NCI-H1105 treated with DMSO at 0.1 percent for 48 hours (cell line): ENCODE results near the gene BTBD18.

ENCODE experiments used
- DNase-seq: peaks from one replicate; lab custom pipeline; 2025; lab: John Stamatoyannopoulos, UW

Gene BTBD18

GRCh38 chr11:57776031-57776521 is 24.5 kb upstream of the BTBD18 start:
- DNase-seq = no peak

- no peak for DNase-seq
These were observed 23.9 kb upstream of the BTBD18 start for GRCh38 chr11:57775491-57775890.

DNA sequence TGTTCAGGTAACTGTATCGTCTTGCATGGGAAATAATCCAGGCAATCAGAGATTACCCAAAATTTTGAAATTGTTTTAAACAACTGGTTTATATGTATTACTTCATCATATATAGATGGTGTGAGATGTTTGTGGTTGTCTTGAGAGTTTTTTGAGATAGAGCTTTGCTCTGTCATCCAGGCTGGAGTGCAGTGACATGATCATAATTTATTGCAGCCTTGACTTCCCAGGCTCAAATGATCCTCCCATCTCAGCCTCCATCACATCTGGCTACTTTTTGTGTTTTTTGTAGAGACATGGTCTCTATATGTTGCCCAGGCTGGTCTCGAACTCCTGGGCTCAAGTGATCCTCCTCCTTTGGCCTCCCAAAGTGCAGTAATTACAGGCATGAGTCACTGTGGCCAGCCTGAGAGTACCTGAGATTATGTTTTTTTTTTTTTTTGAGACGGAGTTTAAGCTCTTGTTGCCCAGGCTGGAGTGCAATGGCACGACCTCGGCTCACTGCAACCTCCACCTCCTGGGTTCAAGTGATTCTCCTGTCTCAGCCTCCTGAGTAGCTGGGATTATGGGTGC is 21.5 kb upstream of the BTBD18 start:
- DNase-seq = no peak

- DNase-seq = no peak
These were observed 20.9 kb upstream of the BTBD18 start for GRCh38 chr11:57772562-57772961.

- no peak for DNase-seq
These were observed 19.7 kb upstream of the BTBD18 start for GRCh38 chr11:57771365-57771764.

DNA sequence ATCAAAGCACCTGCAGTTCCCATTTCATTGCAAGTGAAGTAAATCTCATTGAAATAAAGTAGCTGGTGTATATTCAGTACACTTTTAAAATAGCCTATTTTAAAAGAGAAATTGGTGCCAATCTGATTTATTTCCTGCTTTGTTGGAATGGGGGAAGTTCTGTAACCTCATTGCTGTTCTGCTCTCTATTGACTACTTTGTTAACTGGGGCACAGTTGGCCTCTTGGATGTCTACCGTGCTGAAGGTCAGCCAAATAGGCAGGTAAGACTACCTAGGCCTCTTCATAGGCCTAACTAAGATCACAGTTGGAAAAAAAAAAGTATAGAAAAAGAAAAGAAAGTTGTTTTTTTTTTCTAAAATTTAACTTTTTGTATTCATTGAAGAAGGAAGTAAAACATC is 19.2 kb upstream of the BTBD18 start:
- no peak for DNase-seq

DNA sequence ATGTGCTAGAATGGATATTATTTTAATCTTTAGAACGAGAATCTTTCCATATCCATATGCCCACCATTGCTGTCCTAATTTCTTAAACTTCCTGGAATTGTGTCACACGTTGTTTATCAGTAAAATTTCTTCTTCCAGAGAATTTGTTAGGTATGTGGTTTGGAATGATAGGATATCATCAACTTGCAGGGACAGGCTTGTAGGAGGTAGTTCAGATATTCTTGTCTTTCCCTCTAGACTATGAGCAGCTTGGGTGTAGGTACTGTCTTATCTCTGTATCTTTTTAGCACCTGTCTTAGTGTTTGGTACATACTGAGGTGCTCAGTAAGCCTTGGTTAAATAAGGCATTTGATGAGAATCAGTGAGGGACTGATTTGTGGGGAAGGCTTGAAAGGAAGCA is 13.4 kb upstream of the BTBD18 start:
- no peak for DNase-seq

DNA sequence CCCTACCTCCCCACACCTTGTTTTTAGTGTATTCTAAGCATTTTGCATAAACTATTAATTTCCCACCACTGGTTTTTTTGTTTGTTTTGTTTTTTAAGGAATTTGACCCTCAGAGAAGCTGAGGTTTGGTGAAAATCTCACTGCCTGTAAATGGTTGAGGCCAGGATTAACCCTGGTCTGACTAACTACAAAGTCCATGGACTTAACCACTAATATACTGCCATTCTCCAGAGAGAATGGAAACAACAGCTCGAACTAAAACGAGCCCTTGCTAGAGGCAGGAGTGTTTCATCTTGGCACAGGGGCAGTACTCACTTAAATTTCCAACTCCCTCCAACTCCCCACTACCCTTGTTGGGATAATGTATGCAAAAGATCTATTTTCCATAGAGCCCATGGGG is 12.9 kb upstream of the BTBD18 start:
- DNase-seq = no peak

GRCh38 chr11:57764021-57764420 is 12.4 kb upstream of the BTBD18 start:
- no peak for DNase-seq

DNA sequence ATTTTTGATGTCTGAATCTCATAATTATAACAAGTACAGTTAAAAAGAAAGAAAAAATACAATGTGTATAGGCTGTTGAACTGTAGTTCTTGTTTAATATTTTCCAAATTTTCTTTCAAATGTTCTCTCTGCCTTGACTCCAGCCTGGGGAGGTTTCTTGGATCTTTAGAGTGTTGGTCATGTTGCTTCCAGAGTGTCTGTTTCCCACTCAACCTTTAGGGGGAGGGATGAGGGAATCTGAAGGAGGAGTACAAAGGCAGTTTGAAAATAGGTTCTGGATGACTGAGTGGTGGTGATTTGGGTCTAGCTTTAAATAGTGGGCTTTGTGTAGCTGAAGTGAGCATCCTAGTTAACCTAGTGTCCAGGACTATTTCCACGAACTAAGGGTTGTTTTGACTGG is 11.9 kb upstream of the BTBD18 start:
- peak; percentile 26 for DNase-seq

GRCh38 chr11:57762235-57762861 is 10.7 kb upstream of the BTBD18 start:
- peak; percentile 28 for DNase-seq

GRCh38 chr11:57761301-57762234 is 9.9 kb upstream of the BTBD18 start, which contains the start of gene CTNND1:
Gene CTNND1, plus strand, starts transcription at chr11:57761802. Its CDS starts 29,677 bp downstream, at chr11:57791479.
- DNase-seq = peak; percentile 96

GRCh38 chr11:57758174-57758573 is 6.6 kb upstream of the BTBD18 start:
- no peak for DNase-seq

DNA sequence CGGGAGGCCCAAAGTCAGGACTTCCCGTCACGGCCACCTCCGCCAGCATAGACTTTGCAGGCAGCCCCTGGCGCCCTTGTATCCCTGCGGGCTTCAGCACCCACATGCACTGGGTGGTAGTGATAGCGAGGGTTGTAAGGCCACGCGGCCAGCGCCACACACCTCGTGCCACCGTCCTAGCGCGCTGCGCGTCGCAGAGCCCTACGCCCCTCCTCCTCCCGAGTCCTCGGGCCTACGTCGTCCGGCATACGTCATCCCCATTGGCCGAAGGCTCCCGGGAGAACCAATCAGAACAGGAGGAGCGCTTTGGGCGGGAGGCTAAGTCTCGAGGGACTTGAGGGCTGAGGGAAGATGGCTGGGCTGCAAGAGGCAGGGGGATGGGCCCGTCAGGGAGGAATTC is 1.3 kb upstream of the BTBD18 start:
- no peak for DNase-seq

GRCh38 chr11:57751176-57751575 is 443 bp downstream of the BTBD18 start:
- no peak for DNase-seq

GRCh38 chr11:57746920-57747319 is 4.7 kb downstream of the BTBD18 start:
- DNase-seq = no peak

GRCh38 chr11:57745206-57745605 is 6.4 kb downstream of the BTBD18 start:
- no peak for DNase-seq

DNA sequence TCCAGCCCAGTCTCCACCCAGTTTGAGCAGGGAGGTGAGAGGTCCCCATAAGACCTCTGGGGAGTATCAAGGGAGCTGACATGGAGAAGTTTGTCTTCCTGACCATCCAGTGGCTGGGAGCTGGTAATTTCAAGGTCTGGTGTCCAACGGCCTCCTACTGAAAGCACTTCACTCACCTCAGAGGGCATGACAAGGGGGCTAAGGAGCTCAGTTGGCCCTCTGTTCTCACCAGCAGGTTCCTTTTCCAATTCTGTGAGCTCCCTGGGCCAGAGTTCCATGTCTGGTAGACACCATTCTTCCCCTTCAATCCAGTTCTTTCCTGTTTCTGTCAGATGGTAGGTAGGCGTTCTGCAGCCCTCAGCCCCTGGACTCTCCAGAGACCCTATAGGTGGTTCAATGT is 7.3 kb downstream of the BTBD18 start:
- no peak for DNase-seq

- no peak for DNase-seq
These were observed 9.5 kb downstream of the BTBD18 start for GRCh38 chr11:57742087-57742452.

DNA sequence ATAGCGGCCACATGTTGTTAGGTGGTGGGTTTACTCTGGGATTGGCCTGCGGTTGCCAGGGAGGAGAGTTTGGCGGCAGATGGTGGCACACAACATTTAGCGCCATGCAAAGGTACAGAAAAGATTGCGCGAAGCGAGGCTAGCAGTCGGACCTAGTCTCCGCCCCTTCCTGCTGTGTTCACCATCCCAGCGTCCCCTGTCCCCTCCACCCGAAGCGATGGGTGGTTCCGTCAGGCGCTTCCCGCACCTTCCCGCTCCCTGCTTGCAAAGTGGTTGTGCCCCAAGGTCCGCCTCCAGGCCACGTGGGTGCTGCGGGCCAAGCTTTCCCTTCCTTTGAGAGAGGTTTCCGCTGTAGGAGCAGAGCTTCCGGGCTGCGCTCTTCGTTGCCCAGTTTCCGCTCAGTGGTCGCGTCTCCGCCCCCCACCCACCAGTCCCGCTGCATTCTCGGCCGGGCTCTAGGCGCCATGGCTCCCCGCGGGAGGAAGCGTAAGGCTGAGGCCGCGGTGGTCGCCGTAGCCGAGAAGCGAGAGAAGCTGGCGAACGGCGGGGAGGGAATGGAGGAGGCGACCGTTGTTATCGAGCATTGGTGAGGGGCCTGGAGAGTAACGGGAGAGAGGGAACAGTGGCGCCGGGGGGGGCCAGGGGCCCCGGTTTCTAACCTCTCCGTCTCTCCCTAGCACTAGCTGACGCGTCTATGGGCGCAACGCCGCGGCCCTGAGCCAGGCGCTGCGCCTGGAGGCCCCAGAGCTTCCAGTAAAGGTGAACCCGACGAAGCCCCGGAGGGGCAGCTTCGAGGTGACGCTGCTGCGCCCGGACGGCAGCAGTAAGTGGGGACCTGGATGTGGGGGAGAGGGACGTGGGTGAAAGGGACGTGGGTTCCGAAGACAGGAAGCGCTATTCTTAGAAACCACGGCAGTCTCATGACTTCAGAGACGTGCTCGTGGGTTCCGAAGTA is 10.2 kb downstream of the BTBD18 start, which contains the start of gene SELENOH:
Gene SELENOH (plus strand): TSS at position 360 of the 955 bp plus-strand sequence. CDS start 105 bp downstream, at position 465.
- peak; percentile 98 for DNase-seq

- no peak for DNase-seq
These were observed 15.9 kb downstream of the BTBD18 start for GRCh38 chr11:57735619-57736298.
